VCaP (cell line): ENCODE results near the gene A2M.
A peak's percentile ranks its signal among the peaks of the same experiment; 100 is the strongest.

Experiments
- H3K27ac ChIP-seq: fragments of 450-650 bp; 2 replicates; pipeline ENCODE4 v1.5.1; 2017
- TF ChIP-seq, protein P1 (sequence below): fragments of 450-650 bp; conservative IDR thresholded peaks from 2 replicates; pipeline ENCODE4 v1.5.1; 2017; ENCODE audit warnings: mild to moderate bottlenecking, moderate library complexity

The A2M gene

GRCh38 chr12:9074484-9075137, 41.1 kb downstream of the A2M start:
- TF ChIP-seq, protein P1, sequence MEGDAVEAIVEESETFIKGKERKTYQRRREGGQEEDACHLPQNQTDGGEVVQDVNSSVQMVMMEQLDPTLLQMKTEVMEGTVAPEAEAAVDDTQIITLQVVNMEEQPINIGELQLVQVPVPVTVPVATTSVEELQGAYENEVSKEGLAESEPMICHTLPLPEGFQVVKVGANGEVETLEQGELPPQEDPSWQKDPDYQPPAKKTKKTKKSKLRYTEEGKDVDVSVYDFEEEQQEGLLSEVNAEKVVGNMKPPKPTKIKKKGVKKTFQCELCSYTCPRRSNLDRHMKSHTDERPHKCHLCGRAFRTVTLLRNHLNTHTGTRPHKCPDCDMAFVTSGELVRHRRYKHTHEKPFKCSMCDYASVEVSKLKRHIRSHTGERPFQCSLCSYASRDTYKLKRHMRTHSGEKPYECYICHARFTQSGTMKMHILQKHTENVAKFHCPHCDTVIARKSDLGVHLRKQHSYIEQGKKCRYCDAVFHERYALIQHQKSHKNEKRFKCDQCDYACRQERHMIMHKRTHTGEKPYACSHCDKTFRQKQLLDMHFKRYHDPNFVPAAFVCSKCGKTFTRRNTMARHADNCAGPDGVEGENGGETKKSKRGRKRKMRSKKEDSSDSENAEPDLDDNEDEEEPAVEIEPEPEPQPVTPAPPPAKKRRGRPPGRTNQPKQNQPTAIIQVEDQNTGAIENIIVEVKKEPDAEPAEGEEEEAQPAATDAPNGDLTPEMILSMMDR, result no peak

GRCh38 chr12:9073076-9073475, 42.6 kb downstream of the A2M start:
- peak overlapping the region; percentile 66 for H3K27ac ChIP-seq
- TF ChIP-seq, protein P1, result no peak

More at GRCh38 chr12:9074484-9075137, 41.1 kb downstream of the A2M start:
- no peak overlapping the region for H3K27ac ChIP-seq

GRCh38 chr12:9072481-9073038, 43.2 kb downstream of the A2M start:
- peak overlapping the region; percentile 66 for H3K27ac ChIP-seq
- TF ChIP-seq, protein P1, result no peak

DNA sequence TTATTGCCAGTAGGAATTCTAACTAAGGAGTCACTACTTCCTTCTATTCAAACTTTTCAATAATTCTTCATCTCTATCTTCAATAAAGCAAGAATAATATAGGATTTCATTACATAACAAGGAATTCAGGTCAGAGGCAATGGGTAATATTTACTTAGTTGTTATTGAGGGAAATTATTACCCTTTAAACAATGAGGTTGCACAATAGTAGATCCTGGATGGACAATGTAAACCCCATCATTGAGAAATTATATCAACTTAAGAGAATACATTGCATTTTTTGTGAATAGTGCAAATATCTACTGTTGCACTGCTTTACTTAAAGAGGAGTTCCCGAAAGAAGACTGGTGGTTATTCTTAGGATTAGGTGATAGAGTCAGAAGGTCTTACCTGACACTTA, 43.8 kb downstream of the A2M start:
- peak overlapping the region; percentile 66 for H3K27ac ChIP-seq
- TF ChIP-seq, protein P1, result no peak

DNA sequence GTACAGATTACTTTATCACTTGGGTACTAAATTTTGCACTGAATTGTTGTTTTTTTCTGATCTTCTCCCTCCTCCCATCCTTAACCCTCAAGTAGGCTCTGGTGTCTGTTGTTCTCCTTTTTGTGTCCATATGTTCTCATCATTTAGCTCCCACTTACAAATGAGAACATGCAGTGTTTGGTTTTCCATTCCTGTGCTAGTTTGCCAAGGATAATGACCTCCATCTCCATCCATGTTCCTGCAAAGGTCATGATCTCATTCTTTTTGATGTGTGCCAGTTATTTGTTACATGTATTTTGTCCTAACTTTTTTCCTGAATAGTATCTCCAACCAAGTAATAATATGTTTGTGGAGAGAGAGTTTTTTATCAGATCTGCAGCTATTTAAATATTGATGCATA, 44.2 kb downstream of the A2M start:
- TF ChIP-seq, protein P1, result no peak
- H3K27ac ChIP-seq, result no peak overlapping the region

DNA sequence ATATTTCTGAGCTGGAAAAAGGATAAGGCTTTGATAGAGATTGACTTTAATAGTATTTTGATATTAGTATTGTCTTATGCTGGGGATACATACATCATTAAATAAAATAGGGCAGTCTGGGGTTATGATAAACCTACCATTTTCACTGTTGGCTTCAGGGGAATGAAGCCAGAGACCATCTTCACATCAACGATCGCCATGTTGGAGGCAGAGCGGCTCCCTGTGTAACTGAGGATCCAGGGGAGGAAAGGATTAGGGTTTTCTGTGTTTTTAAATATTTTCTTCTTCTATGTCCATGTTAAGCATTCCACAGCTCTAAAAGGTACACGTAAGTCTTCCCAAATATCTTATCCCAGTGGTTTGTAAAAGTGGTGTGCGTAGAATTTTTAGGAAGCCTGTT, 45.4 kb downstream of the A2M start:
- TF ChIP-seq, protein P1, result no peak
- no peak overlapping the region for H3K27ac ChIP-seq

- TF ChIP-seq, protein P1, result no peak
- H3K27ac ChIP-seq, result no peak overlapping the region
Observed at GRCh38 chr12:9068600-9068999, 47.1 kb downstream of the A2M start.
